ENCODE data around the gene OR10A3. TPM values are rescaled to one million over a fixed set of nuclear protein-coding genes. Genes with fewer than 3 reads are reported as not detected.

OR10A3 gene
- polyA plus RNA-seq, 3 donors, result not detected

DNA sequence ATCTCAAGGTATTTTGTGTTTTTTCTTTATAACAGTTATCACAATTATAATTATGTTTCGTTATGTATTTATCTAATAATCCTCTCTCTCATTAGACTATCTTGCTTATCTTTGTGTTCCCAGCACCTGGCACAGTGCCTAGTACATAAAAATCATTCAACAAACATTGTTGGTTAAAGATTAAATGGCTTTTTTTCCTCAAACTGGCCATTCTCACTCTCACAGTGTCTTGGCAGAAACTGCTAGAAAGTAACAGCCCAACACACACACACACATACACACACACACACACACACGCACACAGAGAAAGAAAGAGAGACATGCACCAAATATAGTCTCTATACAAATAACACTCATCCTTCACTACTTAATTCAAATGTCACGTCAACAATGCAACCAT is 47.3 kb downstream of the OR10A3 start:
- Histone ChIP-seq H4K20me1 (ENCODE audit: insufficient read depth, low read length) (no peaks in the 10 kb centered on the region), H3K9me3 (replicated peaks in 1 of 2; ENCODE audit: control insufficient read depth in 1 of 2, insufficient read depth in 1 of 2, low read length in 2 of 2) (no peaks in the 10 kb centered on the region), H3K27ac (ENCODE audit: low read depth in 1 of 2, low read length in 2 of 2) (no peak overlapping the region), H3K36me3 (replicated peaks in 1 of 2; ENCODE audit: control insufficient read depth in 1 of 2, insufficient read depth in 2 of 2, low read length in 2 of 2) (no peaks in the 10 kb centered on the region), H2AFZ (ENCODE audit: insufficient read depth, low read depth, low read length, poor library complexity, severe bottlenecking) (no peak overlapping the region), H3K9ac (ENCODE audit: insufficient read depth, low read length, poor library complexity, severe bottlenecking) (no peak overlapping the region), H3K4me3 (replicated peaks in 1 of 3; ENCODE audit: low read depth in 2 of 3, low read length in 3 of 3) (no peak overlapping the region), H3K4me1 (ENCODE audit: control insufficient read depth in 1 of 2, insufficient read depth in 2 of 2, low read length in 2 of 2) (no peaks in the 10 kb centered on the region), H3K4me2 (replicated peaks; ENCODE audit: extremely low read depth, low read length, poor library complexity, severe bottlenecking) (no peak overlapping the region), H3K27me3 (ENCODE audit: control insufficient read depth in 2 of 2, insufficient read depth in 2 of 2, low read length in 2 of 2) (peaks cover 4 to 8% of the 10 kb centered on the region in 2 donors), H3K79me2 (ENCODE audit: insufficient read depth, low read length) (no peaks in the 10 kb centered on the region)
- no peak for TF ChIP-seq CTCF (IDR thresholded peaks at IDR 0.05)
- Mint-ChIP-seq H3K9me3 (peaks cover 0 to 2% (median 0%) of the 10 kb centered on the region in 7 donors), H3K27me3 (ENCODE audit: low read depth in 3 of 3) (peaks cover 3 to 15% (median 8%) of the 10 kb centered on the region in 3 donors), H3K4me3 (no peak overlapping the region), H3K4me1 (no peaks in the 10 kb centered on the region), H3K27ac (no peak overlapping the region), H3K36me3 (no peaks in the 10 kb centered on the region)
- no peak for DNase-seq
- WGBS (ENCODE audit: insufficient coverage), result 50% methylated on average over 1 of the region's 3 CpGs
- intact Hi-C loops (cut with micrococcal nuclease), result loop anchor here in 1 of 2 donors (5.0 kb wide), 1 partner anchor 93 kb away; the partner anchor contains the start of gene EIF3F

DNA sequence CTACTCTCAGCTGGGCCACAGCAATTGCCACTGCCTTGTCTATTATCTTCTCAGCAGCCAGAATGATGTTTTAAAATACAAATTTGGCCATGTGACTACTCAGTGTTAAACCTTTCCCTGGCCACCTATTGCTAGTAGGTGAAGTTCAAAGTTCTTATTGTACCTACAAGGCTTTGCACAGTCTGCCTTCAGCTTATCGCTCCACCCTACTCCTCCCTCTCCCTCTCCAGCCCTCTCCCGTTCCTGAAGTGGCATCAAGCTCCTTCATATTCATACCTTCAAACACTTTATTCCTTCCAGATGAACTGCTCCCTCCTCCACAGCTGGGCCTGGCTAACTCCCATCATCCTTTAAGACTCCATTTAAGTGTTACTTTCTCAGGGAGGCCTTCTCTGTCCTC is 47.7 kb downstream of the OR10A3 start:
- H3K27ac ChIP-seq (ENCODE audit: low read depth in 1 of 2, low read length in 2 of 2), result no peak overlapping the region
- no peaks in the 10 kb centered on the region for H3K9me3 ChIP-seq (replicated peaks in 1 of 2; ENCODE audit: control insufficient read depth in 1 of 2, insufficient read depth in 1 of 2, low read length in 2 of 2)
- H3K36me3 Mint-ChIP-seq, result no peaks in the 10 kb centered on the region
- no peak for TF ChIP-seq CTCF (IDR thresholded peaks at IDR 0.05)
- H3K4me1 Mint-ChIP-seq, result no peaks in the 10 kb centered on the region
- H3K79me2 ChIP-seq (ENCODE audit: insufficient read depth, low read length), result no peaks in the 10 kb centered on the region
- no peak overlapping the region for H3K27ac Mint-ChIP-seq
- no peak overlapping the region for H2AFZ ChIP-seq (ENCODE audit: insufficient read depth, low read depth, low read length, poor library complexity, severe bottlenecking)
- H3K36me3 ChIP-seq (replicated peaks in 1 of 2; ENCODE audit: control insufficient read depth in 1 of 2, insufficient read depth in 2 of 2, low read length in 2 of 2), result no peaks in the 10 kb centered on the region
- H3K4me3 Mint-ChIP-seq, result no peak overlapping the region
- WGBS (ENCODE audit: insufficient coverage), result 100% methylated on average over 2 of the region's 2 CpGs
- peaks cover 4 to 8% of the 10 kb centered on the region in 2 donors for H3K27me3 ChIP-seq (ENCODE audit: control insufficient read depth in 2 of 2, insufficient read depth in 2 of 2, low read length in 2 of 2)
- DNase-seq, result no peak
- no peak overlapping the region for H3K4me2 ChIP-seq (replicated peaks; ENCODE audit: extremely low read depth, low read length, poor library complexity, severe bottlenecking)
- H3K9me3 Mint-ChIP-seq, result no peaks in the 10 kb centered on the region
- intact Hi-C loops (cut with micrococcal nuclease), result loop anchor here in 1 of 2 donors (5.0 kb wide), 1 partner anchor 94 kb away; the partner anchor contains the start of gene EIF3F
- H3K4me3 ChIP-seq (replicated peaks in 1 of 3; ENCODE audit: low read depth in 2 of 3, low read length in 3 of 3), result no peak overlapping the region
- no peaks in the 10 kb centered on the region for H3K4me1 ChIP-seq (ENCODE audit: control insufficient read depth in 1 of 2, insufficient read depth in 2 of 2, low read length in 2 of 2)
- H3K27me3 Mint-ChIP-seq (ENCODE audit: low read depth in 3 of 3), result peaks cover 3 to 15% (median 9%) of the 10 kb centered on the region in 3 donors
- no peak overlapping the region for H3K9ac ChIP-seq (ENCODE audit: insufficient read depth, low read length, poor library complexity, severe bottlenecking)
- no peaks in the 10 kb centered on the region for H4K20me1 ChIP-seq (ENCODE audit: insufficient read depth, low read length)

Data from CD14-positive monocyte (primary cell).